PC-9 (cell line): ENCODE data around the gene AICDA. TPM values are rescaled to one million over a fixed set of nuclear protein-coding genes. Genes with fewer than 3 reads are reported as not detected.
"Not testable (repeated sequence)": the region's sequence is repeated elsewhere in the genome, so short reads cannot be mapped to it uniquely, and the experiment has no call there.

Experiments
- BruUV-seq: library from RNA; stranded (reverse); fragments of 400-500 nt; replicated peaks from 2 replicates; lab custom pipeline; 2021; lab: Mats Ljungman, UMichigan
- CTCF ChIA-PET: fragments of 300-600 bp; sonication (Branson Sonifier 250); formaldehyde crosslinking; loops from one replicate; lab custom pipeline; 2022; ENCODE audit warnings: antibody characterized with exemption; lab: Charles Lee
- POLR2A ChIA-PET: fragments of 300-600 bp; sonication (Branson Sonifier 250); formaldehyde crosslinking; loops from one replicate; lab custom pipeline; 2022; ENCODE audit warnings: antibody characterized with exemption; ENCODE audit not compliant: unreplicated experiment; lab: Charles Lee
- DNase-seq, 2 experiments: peaks; one replicate each; pipeline versions ENCODE4 v3.0.0 to v3.0.0-alpha.2; 2015 to 2022; ENCODE audit warnings: mixed read lengths in 1 of 2
- H2AFZ ChIP-seq: fragments of 200-600 bp; sonication (generic); 2 replicates; pipeline ENCODE4 v1.8.1; 2017; ENCODE audit warnings: antibody characterized with exemption
- H3F3A ChIP-seq: fragments of 200-600 bp; sonication (generic); 2 replicates; pipeline ENCODE4 v1.8.1; 2017; ENCODE audit warnings: antibody characterized with exemption, mild to moderate bottlenecking, low read depth; ENCODE audit not compliant: insufficient read depth
- H3K27ac ChIP-seq: fragments of 200-600 bp; sonication (generic); 2 replicates; pipeline ENCODE4 v1.6.1; 2016; ENCODE audit warnings: mixed run types
- H3K27me3 ChIP-seq: fragments of 200-600 bp; sonication (generic); 2 replicates; pipeline ENCODE4 v1.6.1; 2016; ENCODE audit warnings: low read depth, mixed run types; ENCODE audit not compliant: insufficient read depth
- H3K36me3 ChIP-seq: fragments of 200-600 bp; sonication (generic); 2 replicates; pipeline ENCODE4 v1.6.1; 2016; ENCODE audit warnings: low read depth, mixed run types
- H3K4me1 ChIP-seq: fragments of 200-600 bp; sonication (generic); replicated peaks from 2 replicates; pipeline ENCODE4 v1.6.1; 2016; ENCODE audit warnings: mixed run types; ENCODE audit not compliant: insufficient read depth
- H3K4me2 ChIP-seq: fragments of 200-600 bp; sonication (generic); 2 replicates; pipeline ENCODE4 v1.6.1; 2017; ENCODE audit warnings: mixed run types
- H3K4me3 ChIP-seq: fragments of 200-600 bp; sonication (generic); 2 replicates; pipeline ENCODE4 v1.6.1; 2016; ENCODE audit warnings: mixed run types
- H3K79me2 ChIP-seq: fragments of 200-600 bp; sonication (generic); 2 replicates; pipeline ENCODE4 v1.6.1; 2017; ENCODE audit warnings: low read depth, mixed run types
- H3K9me2 ChIP-seq: fragments of 200-600 bp; sonication (generic); 2 replicates; pipeline ENCODE4 v1.8.1; 2017; ENCODE audit warnings: mild to moderate bottlenecking; ENCODE audit not compliant: insufficient read depth
- H3K9me3 ChIP-seq: fragments of 200-600 bp; sonication (generic); 2 replicates; pipeline ENCODE4 v1.8.1; 2016; ENCODE audit warnings: low read depth; ENCODE audit not compliant: insufficient read depth
- H4K20me1 ChIP-seq: fragments of 200-600 bp; sonication (generic); 2 replicates; pipeline ENCODE4 v1.8.1; 2017; ENCODE audit not compliant: insufficient read depth
- EZH2 ChIP-seq: fragments of 200-600 bp; sonication (generic); IDR thresholded peaks from 2 replicates; pipeline ENCODE4 v1.8.0; 2017; ENCODE audit warnings: antibody characterized with exemption, low read depth
- intact Hi-C: fragments of 100-400 bp; cut with micrococcal nuclease; formaldehyde crosslinking; loops from one replicate; pipeline ENCODE4 v1.10.0; 2022; ENCODE audit not compliant: unreplicated experiment
- total RNA-seq: library from RNA; stranded (reverse); gene quantifications from 2 replicates; pipeline ENCODE4 v1.2.3, GENCODE V29; 2021
- TF ChIP-seq, protein P1 (sequence below): fragments of 200-600 bp; sonication (generic); conservative IDR thresholded peaks from 2 replicates; pipeline ENCODE4 v1.6.1; 2017; ENCODE audit warnings: mixed run types, antibody characterized with exemption, mild to moderate bottlenecking, moderate library complexity

Gene AICDA
- total RNA-seq, 1 experiment from 2014 or later = not detected

DNA sequence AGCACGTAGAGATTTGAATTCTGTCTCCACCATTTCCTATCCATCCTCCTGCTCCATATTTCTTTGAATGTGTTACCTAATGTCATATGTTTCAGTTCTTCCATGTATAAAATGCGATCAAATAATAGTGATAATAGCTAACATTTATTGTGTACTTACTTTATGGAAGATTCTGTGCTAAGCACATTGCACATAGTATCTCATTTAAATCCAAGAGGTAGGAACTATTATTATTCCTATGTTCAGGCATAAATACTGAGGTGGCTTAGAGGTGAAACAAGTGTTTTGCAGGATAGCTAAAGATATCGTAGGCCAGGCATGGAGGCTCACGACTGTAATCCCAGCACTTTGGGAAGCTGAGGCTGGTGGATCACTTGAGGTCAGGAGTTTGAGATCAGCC is 17.5 kb upstream of the AICDA start:
- ChIA-PET CTCF (no interaction called here), POLR2A (no interaction called here)
- no TSS peak for BruUV-seq
- Histone ChIP-seq H4K20me1 (no peaks in the 10 kb centered on the region), H3K27me3 (peaks cover 2% of the 10 kb centered on the region; the same call in 1 of the 2 replicates), H3K27ac (no peak overlapping the region), H3K9me2 (no peaks in the 10 kb centered on the region), H3F3A (no peaks in the 10 kb centered on the region), H3K4me2 (no peak overlapping the region), H3K9me3 (no peaks in the 10 kb centered on the region), H3K4me1 (no peaks in the 10 kb centered on the region), H3K79me2 (no peaks in the 10 kb centered on the region), H3K36me3 (no peaks in the 10 kb centered on the region), H3K4me3 (no peak overlapping the region), H2AFZ (no peak overlapping the region)
- no peak for DNase-seq
- intact Hi-C loops = no loop called here
- no peak for TF ChIP-seq EZH2
- TF ChIP-seq, protein P1, sequence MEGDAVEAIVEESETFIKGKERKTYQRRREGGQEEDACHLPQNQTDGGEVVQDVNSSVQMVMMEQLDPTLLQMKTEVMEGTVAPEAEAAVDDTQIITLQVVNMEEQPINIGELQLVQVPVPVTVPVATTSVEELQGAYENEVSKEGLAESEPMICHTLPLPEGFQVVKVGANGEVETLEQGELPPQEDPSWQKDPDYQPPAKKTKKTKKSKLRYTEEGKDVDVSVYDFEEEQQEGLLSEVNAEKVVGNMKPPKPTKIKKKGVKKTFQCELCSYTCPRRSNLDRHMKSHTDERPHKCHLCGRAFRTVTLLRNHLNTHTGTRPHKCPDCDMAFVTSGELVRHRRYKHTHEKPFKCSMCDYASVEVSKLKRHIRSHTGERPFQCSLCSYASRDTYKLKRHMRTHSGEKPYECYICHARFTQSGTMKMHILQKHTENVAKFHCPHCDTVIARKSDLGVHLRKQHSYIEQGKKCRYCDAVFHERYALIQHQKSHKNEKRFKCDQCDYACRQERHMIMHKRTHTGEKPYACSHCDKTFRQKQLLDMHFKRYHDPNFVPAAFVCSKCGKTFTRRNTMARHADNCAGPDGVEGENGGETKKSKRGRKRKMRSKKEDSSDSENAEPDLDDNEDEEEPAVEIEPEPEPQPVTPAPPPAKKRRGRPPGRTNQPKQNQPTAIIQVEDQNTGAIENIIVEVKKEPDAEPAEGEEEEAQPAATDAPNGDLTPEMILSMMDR = no peak

DNA sequence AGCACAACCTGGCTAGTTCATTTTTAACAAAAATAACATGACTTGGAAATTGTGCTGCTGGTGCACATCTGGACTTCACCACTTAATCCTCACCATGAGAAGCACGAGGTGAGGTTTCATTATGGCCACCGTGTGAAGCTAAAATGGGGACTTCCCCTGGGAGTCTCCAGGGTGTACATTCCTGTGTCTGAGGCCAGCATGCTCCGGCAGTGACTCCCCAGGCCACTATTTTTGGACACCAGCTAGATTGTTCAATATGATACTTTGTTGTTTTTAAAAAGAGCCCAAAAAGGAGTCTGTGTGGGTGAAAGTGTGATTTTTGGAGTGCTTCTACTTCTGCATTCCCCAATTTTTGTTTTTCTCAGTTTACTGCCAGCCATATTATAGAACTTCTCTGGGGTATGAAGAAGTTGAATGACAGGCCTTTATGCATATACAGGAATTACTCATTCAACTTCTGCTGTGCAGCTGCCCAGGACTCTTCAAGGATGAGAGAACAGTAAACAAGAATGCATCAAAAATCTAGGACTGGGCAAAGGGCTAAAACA is 16.9 kb upstream of the AICDA start:
- Histone ChIP-seq H3K27ac (no peak overlapping the region), H3F3A (no peaks in the 10 kb centered on the region), H3K4me2 (no peak overlapping the region), H2AFZ (no peak overlapping the region), H4K20me1 (no peaks in the 10 kb centered on the region), H3K9me2 (no peaks in the 10 kb centered on the region), H3K27me3 (no peaks in the 10 kb centered on the region), H3K4me1 (no peaks in the 10 kb centered on the region), H3K4me3 (no peak overlapping the region), H3K36me3 (no peaks in the 10 kb centered on the region), H3K79me2 (no peaks in the 10 kb centered on the region), H3K9me3 (no peaks in the 10 kb centered on the region)
- intact Hi-C loops = no loop called here
- no peak for TF ChIP-seq EZH2
- TF ChIP-seq, protein P1 = no peak
- CTCF ChIA-PET = no interaction called here
- no peak for DNase-seq
- POLR2A ChIA-PET = no interaction called here
- BruUV-seq = no TSS peak

DNA sequence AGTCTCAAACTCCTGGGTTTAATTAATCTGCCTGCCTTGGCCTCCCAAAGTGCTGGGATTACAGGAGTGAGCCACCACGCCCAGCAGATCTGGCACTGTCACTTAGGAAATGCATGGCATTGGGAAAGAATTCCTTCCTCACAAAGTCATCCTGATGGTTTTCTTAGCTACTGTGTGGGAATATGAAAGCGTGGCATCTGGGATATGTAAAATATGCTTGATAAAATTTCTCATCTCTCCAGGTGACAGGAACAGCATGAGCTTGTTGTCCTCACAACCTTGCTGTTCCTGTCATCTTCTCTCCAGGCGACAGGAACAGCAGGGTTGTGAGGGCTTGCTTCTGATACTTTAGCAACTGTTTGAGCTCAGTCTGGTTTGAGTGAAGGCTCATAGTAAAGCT is 16.1 kb upstream of the AICDA start:
- H3K79me2 ChIP-seq = no peaks in the 10 kb centered on the region
- H3F3A ChIP-seq = no peaks in the 10 kb centered on the region
- no peaks in the 10 kb centered on the region for H3K27me3 ChIP-seq
- H3K36me3 ChIP-seq = no peaks in the 10 kb centered on the region
- H3K9me2 ChIP-seq = no peaks in the 10 kb centered on the region
- DNase-seq = no peak
- TF ChIP-seq, protein P1 = no peak
- no peak for TF ChIP-seq EZH2
- ChIA-PET CTCF (no interaction called here), POLR2A (no interaction called here)
- H3K4me2 ChIP-seq = no peak overlapping the region
- H3K27ac ChIP-seq = no peak overlapping the region
- no peak overlapping the region for H2AFZ ChIP-seq
- H3K9me3 ChIP-seq = no peaks in the 10 kb centered on the region
- intact Hi-C loops = no loop called here
- H3K4me3 ChIP-seq = no peak overlapping the region
- no peaks in the 10 kb centered on the region for H3K4me1 ChIP-seq
- no peaks in the 10 kb centered on the region for H4K20me1 ChIP-seq
- no TSS peak for BruUV-seq

DNA sequence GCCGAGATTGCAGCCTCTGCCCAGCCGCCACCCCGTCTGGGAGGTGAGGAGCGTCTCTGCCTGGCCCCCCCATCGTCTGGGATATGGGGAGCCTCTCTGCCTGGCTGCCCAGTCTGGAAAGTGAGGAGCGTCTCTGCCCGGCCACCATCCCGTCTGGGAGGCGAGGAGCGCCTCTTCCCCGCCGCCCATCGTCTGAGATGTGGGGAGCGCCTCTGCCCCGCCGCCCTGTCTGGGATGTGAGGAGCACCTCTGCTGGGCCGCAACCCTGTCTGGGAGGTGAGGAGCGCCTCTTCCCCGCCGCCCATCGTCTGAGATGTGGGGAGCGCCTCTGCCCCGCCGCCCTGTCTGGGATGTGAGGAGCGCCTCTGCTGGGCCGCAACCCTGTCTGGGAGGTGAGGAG is 12.1 kb upstream of the AICDA start:
- H3K4me2 ChIP-seq, H4K20me1 ChIP-seq, H3K9me3 ChIP-seq, BruUV-seq, CTCF ChIA-PET, POLR2A ChIA-PET, H3K27me3 ChIP-seq, H3K36me3 ChIP-seq, H3K27ac ChIP-seq, intact Hi-C loops, H3K4me3 ChIP-seq, H3K9me2 ChIP-seq, H3K4me1 ChIP-seq, H3K79me2 ChIP-seq, H2AFZ ChIP-seq, H3F3A ChIP-seq, DNase-seq: not testable (repeated sequence)
